RCC 7860 (cell line): ENCODE data around the gene PPFIA4.

Source experiments
- DNase-seq: peaks from one replicate; pipeline ENCODE4 v3.0.0-alpha.2; 2015; ENCODE audit warnings: low spot score
- FAIRE-seq: peaks from 2 replicates; lab custom pipeline; 2012; peaks lifted over from hg19 to GRCh38; lab: Jason Lieb, UNC

PPFIA4 gene

DNA sequence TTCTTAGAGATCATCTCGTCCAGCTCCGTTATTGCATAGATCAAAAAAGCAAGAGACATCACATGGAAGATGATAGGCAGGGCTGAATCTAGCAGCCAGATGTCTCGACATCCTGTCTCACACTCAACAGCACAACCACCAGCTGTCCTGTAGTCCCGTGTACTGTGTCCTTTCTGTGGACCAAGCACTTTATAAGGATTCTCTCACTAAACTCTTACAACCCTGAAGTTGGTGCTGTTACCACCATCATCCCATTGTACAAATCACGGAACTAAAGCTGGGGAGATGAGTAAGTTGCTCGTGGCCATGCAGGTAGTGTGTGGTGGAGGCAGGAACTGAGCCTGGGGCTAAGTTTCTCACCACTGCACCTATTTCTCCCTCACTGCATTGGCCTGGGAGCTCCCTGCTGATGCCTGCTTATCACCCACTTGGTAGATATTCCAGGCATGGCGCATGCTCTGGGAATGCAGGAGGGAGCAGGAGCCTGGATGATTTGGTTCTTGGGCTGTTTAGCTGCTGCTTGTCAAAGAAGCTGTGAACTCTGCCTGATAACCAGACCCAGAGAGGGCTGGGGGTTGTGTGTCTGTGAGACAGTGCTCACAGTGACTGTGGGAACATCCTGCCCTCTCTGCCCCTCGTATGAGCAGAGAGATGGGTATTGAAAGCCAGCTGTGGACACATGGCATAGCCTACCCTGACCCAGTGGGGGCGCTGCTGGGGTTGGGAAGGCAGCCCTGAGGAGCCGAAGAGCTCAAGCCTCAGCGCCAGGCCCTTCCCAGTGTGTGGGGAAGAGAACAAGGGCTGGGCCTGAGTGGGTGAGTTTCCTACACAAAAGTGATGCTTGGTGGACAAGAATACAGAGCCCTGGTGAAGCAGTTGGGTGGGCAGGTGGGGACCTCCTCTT, 13.6 kb downstream of the PPFIA4 start:
- DNase-seq = no peak
- no peak for FAIRE-seq

DNA sequence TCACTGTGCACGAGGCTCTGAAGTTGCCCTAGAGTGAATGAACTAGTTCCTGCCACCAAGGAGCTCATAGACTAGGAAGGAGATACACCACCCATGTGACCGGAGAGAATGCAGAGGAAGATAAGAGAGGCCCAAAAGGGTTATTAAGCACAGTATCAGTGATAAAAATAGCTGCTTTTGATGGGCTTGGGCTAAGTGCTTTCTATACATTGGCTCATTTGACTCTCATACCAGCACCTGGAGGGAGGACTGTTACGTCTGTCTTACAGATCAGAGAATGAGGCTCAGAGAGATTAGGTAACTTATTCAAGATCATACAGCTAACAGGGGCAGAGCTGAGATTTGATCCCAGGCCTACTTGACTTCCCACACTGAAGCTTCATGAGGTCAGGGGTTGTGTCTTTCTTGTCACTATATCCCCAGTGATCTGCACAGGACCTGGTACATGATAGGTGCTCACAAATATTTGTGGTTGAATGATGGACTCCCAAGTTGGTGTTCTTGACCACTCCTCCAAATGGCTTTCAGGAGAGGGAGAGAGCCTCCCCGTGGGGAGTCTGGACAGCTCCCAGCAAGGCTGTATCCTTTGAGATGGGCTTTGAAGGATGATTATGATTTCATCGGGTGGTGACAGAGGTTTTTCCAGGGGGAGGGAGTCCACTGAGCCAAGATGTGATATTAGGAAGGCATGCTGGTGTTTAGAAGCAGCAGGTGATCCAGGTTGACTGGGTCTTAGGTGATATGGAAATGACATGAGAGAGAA, 14.4 kb downstream of the PPFIA4 start:
- DNase-seq = no peak
- FAIRE-seq = no peak

DNA sequence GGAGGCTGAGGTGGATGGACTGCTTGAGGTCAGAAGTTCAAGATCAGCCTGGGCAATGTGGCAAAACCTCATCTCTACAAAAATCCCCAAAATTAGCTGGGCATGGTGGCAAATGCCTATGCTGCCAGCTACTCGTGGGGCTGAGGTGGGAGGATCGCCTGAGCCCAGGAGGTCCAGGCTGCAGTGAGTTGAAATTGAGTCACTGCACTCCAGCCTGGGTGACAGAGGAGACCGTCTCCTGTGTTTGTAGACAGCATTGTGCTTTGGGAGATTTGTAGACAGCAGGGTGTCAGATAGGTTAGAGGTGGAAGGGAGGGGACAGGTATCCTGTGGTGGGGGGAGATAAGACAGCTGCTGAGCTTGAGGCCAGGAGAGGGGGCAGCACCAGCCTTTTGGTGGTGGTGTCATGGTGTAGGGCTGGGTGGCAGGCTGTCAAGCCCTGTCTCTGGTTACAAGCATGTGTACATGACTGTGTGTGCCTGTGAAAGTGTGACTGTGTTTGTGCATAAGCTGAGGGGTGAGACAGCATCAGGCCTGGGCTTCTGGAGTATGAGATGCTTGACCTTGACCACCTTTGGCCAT, 15.2 kb downstream of the PPFIA4 start:
- DNase-seq = no peak
- no peak for FAIRE-seq

DNA sequence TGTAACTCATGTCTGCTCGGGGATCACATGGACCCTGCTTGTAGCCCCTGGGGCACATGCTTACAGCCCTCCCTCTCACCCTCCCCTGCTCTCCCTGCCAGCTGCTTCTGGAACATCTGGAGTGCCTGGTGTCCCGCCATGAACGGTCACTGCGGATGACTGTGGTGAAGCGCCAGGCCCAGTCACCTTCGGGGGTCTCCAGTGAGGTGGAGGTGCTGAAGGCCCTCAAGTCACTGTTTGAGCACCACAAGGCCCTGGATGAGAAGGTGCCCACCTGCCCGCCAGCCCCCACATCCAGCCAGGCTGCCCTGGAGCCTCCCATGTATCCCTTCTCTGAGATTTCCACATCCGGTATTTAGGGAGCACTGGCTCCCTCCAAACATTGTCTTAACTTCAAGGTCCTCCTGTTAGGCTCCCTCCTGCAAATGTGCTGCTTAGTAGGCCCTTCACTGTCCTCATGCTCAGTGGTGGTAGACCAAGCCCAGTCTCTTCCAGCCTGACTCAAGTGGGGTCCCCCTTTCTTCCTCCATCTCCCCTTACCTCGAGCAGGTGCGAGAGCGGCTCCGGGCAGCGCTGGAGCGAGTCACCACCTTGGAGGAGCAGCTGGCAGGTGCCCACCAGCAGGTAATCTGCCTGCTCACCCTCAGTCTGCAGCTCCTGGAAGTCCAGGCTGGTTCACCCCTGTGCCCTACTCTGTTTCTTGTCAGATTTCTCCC, 17.7 kb downstream of the PPFIA4 start:
- DNase-seq = no peak
- no peak for FAIRE-seq

DNA sequence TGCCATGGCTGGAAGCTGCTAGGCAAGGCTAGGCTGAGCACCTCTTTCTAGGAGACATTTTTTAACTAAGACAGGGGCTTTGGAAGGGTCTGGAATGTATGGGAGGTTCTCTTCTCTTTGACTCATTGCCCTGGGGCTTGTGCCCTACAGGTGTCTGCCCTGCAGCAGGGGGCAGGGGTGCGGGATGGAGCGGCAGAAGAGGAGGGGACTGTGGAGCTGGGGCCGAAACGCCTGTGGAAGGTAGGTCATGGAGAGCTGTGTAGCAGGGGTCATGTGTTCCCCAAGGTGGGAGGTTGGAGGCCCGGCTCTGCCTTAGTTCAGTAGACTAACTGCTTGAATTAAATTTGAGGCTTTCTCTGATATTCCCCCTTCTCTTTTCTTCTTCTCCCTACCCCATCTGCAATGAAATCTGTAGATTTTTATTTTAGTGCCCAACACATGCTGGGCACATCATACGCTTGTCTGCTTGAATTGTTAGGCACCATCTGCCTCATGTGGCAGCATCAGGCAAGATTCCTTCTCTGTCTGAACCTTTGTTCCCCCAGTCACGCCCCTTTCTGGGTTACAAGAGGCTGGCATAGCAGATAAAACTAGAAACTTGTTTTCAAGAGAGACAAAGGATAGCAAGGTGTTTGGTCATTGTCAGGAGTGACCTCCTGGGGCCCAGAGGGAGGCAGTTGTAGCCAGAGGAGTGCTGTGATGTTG, 18.4 kb downstream of the PPFIA4 start:
- FAIRE-seq = no peak
- no peak for DNase-seq

DNA sequence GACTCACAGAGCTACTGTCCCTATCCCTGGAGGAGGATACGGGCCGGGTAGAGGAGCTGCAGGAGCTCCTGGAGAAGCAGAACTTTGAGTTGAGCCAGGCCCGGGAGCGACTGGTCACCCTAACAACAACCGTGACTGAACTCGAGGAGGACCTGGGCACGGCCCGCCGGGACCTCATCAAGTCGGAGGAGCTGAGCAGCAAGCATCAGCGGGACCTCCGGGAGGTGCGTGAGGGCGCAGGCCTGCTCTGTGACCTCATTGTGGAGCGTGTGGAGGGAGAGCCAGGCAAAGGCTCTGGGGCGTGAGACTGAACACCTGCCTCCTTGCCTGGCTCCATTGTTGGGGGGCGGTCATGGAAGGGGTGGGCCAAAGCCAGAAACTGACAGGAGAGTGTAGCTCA, 19.0 kb downstream of the PPFIA4 start:
- no peak for FAIRE-seq
- DNase-seq = no peak

DNA sequence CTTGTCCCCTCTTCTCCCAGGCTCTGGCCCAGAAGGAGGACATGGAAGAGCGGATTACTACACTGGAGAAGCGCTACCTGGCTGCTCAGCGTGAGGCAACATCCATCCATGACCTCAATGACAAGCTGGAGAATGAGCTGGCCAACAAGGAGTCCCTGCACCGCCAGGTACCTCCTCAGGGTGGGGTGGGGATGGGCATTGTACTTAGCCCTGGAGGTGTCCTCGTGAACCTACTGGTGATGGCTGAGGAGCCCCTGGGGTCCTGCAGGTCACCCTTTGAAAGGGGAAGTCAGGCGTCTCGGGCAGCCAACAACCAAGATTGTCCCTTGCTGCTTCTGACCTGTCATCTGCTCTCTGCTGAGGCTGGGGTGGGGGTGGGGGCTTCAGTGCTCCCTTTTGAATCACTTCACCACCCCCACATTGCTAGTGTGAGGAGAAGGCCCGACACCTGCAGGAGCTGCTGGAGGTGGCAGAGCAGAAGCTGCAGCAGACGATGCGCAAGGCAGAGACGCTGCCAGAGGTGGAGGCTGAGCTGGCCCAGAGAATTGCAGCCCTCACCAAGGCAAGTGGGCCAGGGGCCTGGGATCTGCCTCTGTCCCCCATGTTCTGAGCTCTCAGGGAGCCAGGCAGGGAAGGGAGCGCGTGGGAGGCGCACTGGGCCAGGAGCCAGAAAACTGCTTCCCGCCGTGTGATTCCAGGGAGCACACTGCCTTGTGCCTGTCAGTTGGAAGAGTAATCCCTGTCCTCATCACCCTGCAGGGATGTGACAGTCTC, 19.7 kb downstream of the PPFIA4 start:
- no peak for DNase-seq
- no peak for FAIRE-seq

DNA sequence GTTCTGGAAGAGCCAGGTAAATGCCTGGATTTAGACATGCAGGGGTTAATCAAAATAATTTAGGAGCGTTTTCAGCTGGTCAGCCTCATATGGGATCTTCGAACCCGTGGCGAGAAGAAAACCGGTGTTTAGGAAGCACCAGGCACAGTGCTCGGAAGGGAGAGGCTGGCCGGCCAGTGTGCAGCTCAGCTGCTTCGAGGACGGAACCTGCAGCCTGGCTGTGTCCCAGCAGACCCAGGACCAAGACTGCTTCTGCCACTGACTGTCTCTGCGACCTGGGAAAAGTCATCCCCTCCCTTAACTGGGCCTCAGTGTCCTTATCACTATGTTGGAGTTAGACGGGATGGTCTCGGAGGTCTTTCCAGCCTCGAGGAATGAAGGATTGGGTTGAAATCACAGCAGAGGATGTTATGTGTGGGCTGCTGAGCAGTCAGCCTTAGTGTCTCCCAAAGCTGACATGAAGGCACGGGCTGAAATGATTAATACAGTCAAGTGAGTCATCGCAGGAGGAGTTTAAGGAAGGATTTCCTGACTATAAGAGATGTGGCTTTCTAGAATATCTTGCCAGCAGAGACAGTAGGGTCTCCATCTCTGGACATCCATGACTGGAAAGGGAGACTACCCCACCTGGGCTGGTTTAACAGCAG, 20.8 kb downstream of the PPFIA4 start:
- peak; percentile 88 for FAIRE-seq
- DNase-seq = peak; percentile 76

DNA sequence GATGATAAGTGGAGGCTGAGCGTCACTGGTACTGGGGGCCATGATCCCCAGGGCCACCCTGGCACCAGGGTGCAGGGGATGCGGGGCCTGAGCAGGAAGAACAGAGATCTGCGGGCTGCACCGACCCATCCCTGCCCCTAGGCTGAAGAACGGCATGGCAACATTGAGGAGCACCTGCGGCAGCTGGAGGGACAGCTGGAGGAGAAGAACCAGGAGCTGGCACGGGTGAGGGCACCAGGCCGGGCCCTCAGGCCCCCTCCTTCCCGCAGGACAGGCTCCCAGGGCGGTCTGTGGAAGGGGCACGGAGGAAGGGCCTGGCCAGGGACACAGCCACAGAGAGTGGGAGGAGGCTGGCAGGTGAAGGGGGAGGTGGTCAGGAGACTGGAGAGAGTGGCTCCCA, 21.8 kb downstream of the PPFIA4 start:
- FAIRE-seq = no peak
- no peak for DNase-seq

DNA sequence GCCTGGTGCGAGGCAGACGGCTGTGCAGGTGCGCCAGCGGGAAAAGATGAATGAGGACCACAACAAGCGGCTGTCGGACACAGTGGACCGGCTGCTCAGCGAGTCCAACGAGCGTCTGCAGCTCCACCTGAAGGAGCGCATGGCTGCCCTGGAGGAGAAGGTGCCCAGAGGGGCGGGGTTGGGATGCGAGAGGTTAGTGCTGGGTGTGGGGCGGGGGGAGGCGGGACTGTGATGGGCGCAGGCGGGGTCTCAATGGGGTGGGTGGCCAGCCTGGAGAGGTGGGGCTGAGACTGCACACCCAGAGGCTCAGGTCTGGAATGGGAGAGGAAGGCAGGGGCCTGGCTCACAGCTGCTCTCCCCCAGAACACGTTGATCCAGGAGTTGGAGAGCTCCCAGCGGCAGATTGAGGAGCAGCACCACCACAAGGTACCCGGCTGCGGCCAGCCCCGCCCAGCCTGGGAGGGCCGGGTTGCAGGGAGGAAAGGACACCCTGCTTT, 22.3 kb downstream of the PPFIA4 start:
- FAIRE-seq (no peak), DNase-seq (no peak)

DNA sequence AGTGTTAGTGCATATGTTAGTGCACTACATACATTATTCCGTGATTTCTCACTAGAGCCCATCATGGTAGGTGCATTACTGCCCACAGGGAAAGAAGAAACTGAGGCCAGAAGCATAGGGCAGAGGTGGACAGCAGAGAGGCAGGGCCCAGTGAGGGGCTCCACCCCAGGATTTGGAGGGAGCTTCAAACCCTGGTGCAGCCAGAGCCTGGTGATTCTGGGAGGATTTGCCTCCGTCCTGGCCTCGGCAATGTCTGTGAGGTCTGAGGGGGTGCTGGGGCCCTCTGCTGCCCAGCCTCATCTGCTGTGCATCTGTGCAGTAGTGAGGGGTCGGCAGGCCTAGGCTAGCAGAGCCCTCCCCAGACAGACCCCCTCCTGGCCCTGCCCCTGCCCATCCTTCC, 22.8 kb downstream of the PPFIA4 start:
- no peak for DNase-seq
- no peak for FAIRE-seq

DNA sequence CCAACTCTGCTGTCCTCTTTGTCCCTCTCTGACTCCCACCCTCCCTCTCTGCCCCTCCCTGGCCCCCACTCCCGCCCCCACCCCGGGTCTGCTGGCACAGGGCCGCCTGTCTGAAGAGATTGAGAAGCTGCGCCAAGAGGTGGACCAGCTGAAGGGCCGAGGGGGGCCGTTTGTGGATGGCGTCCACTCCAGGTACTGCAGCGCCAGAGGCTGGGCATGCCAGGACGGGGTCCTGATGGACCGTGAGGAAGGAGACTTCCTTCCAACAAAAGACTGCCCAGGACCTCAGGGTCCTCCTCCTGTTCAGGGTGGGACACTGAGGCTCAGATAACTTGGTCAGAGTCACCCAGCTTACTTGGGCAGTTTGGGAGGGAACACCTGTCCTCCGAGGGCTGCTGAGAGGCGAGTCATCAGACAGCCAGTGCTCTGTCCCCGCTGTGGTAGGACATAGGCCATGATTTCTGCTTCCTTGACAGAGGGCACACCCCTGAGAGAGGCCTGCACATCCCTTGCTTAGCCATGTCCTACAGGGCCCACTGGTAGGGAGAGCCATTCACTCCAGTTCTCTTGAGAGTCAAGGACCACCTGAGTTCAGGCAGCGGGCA, 23.4 kb downstream of the PPFIA4 start:
- FAIRE-seq (no peak), DNase-seq (no peak)

DNA sequence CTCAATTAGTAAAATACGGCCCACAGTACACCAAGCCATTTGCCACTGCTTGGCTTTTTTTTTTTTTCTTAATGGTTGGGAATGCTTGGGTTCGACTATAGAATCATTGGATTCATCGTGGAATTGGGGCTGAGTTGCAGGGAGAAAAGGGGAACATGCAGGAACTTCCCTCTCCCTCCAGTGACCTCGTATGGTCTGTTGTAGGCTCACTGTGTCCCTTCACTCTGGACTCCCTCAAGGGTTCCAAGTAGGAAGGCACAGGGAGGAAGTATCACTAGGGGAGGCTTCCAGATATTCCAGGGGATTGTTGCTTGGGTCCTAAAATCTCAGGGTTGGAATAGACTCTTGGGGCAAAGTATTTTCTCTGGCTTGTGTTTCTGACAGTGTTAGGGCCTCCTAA, 24.5 kb downstream of the PPFIA4 start:
- DNase-seq = no peak
- FAIRE-seq = no peak

DNA sequence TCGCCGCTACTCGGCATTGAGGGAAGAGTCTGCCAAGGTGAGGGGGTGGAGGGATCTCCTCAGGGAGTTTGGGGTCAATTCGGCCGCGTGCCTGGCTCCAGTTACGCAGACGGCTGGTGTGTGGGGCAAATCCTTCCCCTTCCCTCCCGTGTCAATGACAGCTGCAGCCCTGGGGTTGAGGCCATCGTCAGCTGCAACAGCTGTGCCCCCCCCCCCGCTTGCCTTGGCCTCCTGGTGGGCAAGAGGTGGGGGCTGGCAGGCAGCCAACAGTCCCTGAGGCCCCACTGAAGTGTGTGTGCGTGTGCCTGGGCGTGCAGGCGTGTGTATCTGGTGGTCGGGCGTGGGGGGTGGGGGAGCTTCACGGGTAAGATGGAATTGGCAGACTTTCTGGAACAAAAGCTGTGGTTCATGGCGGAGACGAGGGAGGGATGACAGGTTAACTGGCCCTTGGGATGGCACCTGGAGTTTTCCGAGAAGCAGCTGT, 25.6 kb downstream of the PPFIA4 start:
- DNase-seq = no peak
- no peak for FAIRE-seq

DNA sequence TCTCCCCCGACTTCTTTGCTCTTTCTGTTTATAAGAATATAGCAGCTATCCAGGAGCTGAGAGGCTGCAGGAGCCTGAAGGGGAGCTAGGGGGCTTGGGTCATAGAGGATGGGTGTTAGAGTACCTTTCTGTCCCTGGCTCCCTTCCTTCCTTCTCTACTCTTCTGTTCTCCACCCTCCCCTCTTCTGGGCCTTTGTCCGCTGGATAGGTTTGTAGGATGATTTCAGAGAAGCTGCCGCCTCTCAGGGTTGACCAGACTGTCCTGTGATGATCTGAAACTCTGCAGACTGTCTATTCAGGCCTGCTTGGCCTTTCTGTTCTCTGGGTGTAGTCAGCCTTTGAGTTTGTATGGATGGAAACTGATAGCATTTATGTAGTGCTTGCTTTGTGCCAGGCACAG, 26.3 kb downstream of the PPFIA4 start:
- FAIRE-seq (no peak), DNase-seq (no peak)

DNA sequence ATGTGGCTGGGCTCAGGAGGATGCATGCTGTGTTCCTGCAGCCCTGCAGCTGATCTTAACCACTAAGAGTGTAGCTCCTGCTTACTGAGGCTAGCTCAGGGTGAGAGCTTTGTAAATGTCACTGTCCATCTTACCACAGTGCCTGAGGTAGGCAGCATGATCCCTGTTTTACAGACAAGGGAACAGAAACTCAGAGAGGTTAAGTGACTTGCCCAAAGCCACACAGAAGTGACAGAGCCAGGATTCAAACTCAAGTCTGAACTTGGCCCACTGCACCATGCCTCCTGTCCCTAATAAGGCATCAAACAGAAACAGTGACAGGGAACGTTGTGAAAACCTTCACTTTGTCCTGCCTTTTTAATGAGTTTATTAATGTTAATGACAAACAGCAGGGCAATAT, 27.9 kb downstream of the PPFIA4 start:
- FAIRE-seq (no peak), DNase-seq (no peak)

DNA sequence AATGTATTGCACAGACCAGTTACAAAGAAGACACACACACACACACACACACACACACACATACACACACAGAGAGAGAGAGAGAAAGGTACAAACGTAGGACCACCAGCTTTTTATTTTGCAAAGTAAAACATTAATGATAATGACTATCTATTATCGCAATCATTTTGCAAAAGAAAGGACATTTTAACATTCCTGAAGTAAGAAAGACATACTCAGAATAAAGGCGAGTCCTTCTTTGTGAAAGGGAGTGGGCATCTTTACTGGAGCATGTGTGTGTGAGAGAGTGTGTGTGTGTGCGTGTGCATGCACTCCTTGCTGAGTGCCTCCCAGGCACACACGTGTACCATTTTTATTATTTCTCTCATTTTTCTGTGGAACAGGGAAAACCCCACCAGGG, 28.4 kb downstream of the PPFIA4 start:
- no peak for FAIRE-seq

DNA sequence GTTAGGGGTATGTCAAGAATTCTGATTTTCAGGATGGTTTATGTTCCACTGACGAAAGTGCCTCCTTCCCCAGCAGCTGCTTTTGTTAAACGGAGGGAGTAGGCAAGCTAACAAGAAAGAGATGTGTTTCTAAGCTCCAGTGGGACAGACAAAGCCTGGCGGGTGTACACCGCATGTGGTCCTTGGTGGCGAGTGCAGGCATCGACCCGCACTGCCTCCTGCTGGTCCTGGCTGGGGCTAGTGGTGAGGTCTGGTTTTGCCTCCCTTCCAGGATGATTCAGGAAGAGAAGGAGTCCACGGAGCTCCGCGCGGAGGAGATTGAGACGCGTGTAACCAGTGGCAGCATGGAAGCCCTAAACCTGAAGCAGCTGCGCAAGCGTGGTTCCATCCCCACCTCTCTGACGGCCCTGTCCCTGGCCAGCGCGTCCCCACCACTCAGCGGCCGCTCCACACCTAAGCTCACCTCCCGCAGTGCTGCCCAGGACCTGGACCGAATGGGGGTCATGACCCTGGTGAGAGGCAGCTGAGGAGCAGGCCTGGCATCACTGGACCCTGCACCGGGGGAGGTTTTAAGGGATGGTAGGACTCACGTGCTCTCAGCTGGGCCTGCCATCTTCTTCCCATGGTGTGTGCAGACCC, 29.0 kb downstream of the PPFIA4 start:
- DNase-seq (no peak), FAIRE-seq (no peak)

More for the DNA sequence above, 28.4 kb downstream of the PPFIA4 start:
- no peak for DNase-seq
